RWPE2 (cell line): Measurements from ENCODE around the gene SSU72.
"Not testable (repeated sequence)": the region's sequence is repeated elsewhere in the genome, so short reads cannot be mapped to it uniquely, and the experiment has no call there.

Source experiments
- ATAC-seq: fragments of 200-7000 bp; cut with Tn5 transposase; 3 replicates; pipeline ENCODE4 v1.9.1; 2021; ENCODE audit warnings: low read depth
- DNase-seq: peaks from one replicate; pipeline ENCODE4 v3.0.0-alpha.2; 2020; ENCODE audit warnings: low spot score
- H3K27ac ChIP-seq: fragments of 450-650 bp; 2 replicates; pipeline ENCODE4 v1.5.1; 2017; ENCODE audit warnings: mild to moderate bottlenecking; ENCODE audit not compliant: poor library complexity, severe bottlenecking
- H3K27me3 ChIP-seq: fragments of 250-450 bp; sonication (Bioruptor Pico); 2 replicates; pipeline ENCODE4 v1.5.1; 2021; ENCODE audit warnings: mild to moderate bottlenecking, moderate library complexity; ENCODE audit not compliant: insufficient read depth, poor library complexity, severe bottlenecking
- H3K36me3 ChIP-seq: fragments of 250-450 bp; sonication (Bioruptor Pico); 2 replicates; pipeline ENCODE4 v1.5.1; 2020; ENCODE audit warnings: low read depth, mild to moderate bottlenecking, moderate library complexity
- H3K4me1 ChIP-seq: fragments of 250-450 bp; sonication (Bioruptor Pico); 2 replicates; pipeline ENCODE4 v1.5.1; 2021; ENCODE audit warnings: mild to moderate bottlenecking, moderate library complexity; ENCODE audit not compliant: insufficient read depth, poor library complexity, severe bottlenecking
- H3K4me3 ChIP-seq: fragments of 250-450 bp; sonication (Bioruptor Pico); 2 replicates; pipeline ENCODE4 v1.5.1; 2021; ENCODE audit warnings: mild to moderate bottlenecking, moderate library complexity; ENCODE audit not compliant: severe bottlenecking
- H3K9me3 ChIP-seq: fragments of 250-450 bp; sonication (Bioruptor Pico); 2 replicates; pipeline ENCODE4 v1.5.1; 2021; ENCODE audit warnings: mild to moderate bottlenecking, moderate library complexity; ENCODE audit not compliant: severe bottlenecking
- CTCF ChIP-seq: fragments of 450-650 bp; IDR thresholded peaks from one replicate; pipeline ENCODE4 v1.5.1; 2017; ENCODE audit warnings: mild to moderate bottlenecking, moderate library complexity; ENCODE audit not compliant: poor library complexity, severe bottlenecking

Gene SSU72

GRCh38 chr1:1560178-1560577 is 14.5 kb downstream of the SSU72 start:
- H3K4me1 ChIP-seq, result no peaks in the 10 kb centered on the region
- no peak overlapping the region for H3K4me3 ChIP-seq
- H3K27me3 ChIP-seq, result no peaks in the 10 kb centered on the region
- DNase-seq (no peak), ATAC-seq (no peak; the same call in 2 of the 3 replicates)
- H3K9me3 ChIP-seq, result no peaks in the 10 kb centered on the region
- no peak for TF ChIP-seq CTCF
- no peak overlapping the region for H3K27ac ChIP-seq
- H3K36me3 ChIP-seq, result peaks cover 65% of the 10 kb centered on the region

- no peak overlapping the region for H3K4me3 ChIP-seq
- no peak for TF ChIP-seq CTCF
- peaks cover 54% of the 10 kb centered on the region for H3K36me3 ChIP-seq
- no peak for ATAC-seq
- H3K27me3 ChIP-seq, result no peaks in the 10 kb centered on the region
- no peak overlapping the region for H3K27ac ChIP-seq
- DNase-seq, result no peak
- peaks cover 7% of the 10 kb centered on the region for H3K4me1 ChIP-seq
- no peaks in the 10 kb centered on the region for H3K9me3 ChIP-seq
Observed at GRCh38 chr1:1559066-1559465, 15.6 kb downstream of the SSU72 start.

- Histone ChIP-seq H3K27ac (no peak overlapping the region), H3K9me3 (no peaks in the 10 kb centered on the region), H3K4me3 (no peak overlapping the region), H3K4me1 (peaks cover 7% of the 10 kb centered on the region), H3K27me3 (no peaks in the 10 kb centered on the region), H3K36me3 (peaks cover 49% of the 10 kb centered on the region)
- DNase-seq (no peak), ATAC-seq (no peak)
- TF ChIP-seq CTCF, result no peak
Observed at GRCh38 chr1:1558591-1558990, 16.1 kb downstream of the SSU72 start.

- H3K4me1 ChIP-seq, H3K27ac ChIP-seq, H3K27me3 ChIP-seq, DNase-seq, H3K9me3 ChIP-seq, H3K4me3 ChIP-seq, ATAC-seq: not testable (repeated sequence)
- peaks cover 40% of the 10 kb centered on the region for H3K36me3 ChIP-seq
Observed at GRCh38 chr1:1557688-1558087, 17.0 kb downstream of the SSU72 start.

GRCh38 chr1:1556961-1557360 is 17.7 kb downstream of the SSU72 start:
- H3K9me3 ChIP-seq, ATAC-seq, H3K27ac ChIP-seq, H3K4me3 ChIP-seq, H3K4me1 ChIP-seq, H3K27me3 ChIP-seq, DNase-seq: not testable (repeated sequence)
- H3K36me3 ChIP-seq, result peaks cover 34% of the 10 kb centered on the region

- H3K9me3 ChIP-seq, result no peaks in the 10 kb centered on the region
- peaks cover 34% of the 10 kb centered on the region for H3K36me3 ChIP-seq
- no peak for TF ChIP-seq CTCF
- no peak overlapping the region for H3K27ac ChIP-seq
- DNase-seq, result no peak
- H3K27me3 ChIP-seq, result no peaks in the 10 kb centered on the region
- no peak for ATAC-seq
- H3K4me3 ChIP-seq, result no peak overlapping the region
- peaks cover 7% of the 10 kb centered on the region for H3K4me1 ChIP-seq
Observed at GRCh38 chr1:1556505-1556904, 18.2 kb downstream of the SSU72 start.
